Left renal cortex interstitium (tissue), 4 donors: Measurements from ENCODE around the gene WWOX. TPM values are rescaled to one million over a fixed set of nuclear protein-coding genes. Genes with fewer than 3 reads are reported as not detected.

ENCODE experiments used
- DNase-seq, 4 donors: peaks; one replicate each; pipeline ENCODE4 v3.0.0-alpha.2; 2013; ENCODE audit warnings: low read depth in 4 of 4, low spot score in 2 of 4, missing footprints in 1 of 4
- polyA plus RNA-seq, 4 donors: library from polyadenylated mRNA; unstranded; fragments of 120-200 nt; gene quantifications; one replicate each; pipeline ENCODE4 v1.2.1, GENCODE V29; 2013; ENCODE audit not compliant: insufficient read length in 4 of 4

WWOX gene
- polyA plus RNA-seq, 4 donors, result 32.7 to 42.3 (median 37.2) TPM

- DNase-seq, result no peak
Measured at GRCh38 chr16:78324649-78325285, 225.3 kb downstream of the WWOX start.

GRCh38 chr16:78325468-78326352 is 226.3 kb downstream of the WWOX start:
- peak in 2 of 4 donors; percentile 32 to 56 for DNase-seq

GRCh38 chr16:78326731-78327130 is 227.3 kb downstream of the WWOX start:
- no peak for DNase-seq

GRCh38 chr16:78331731-78332130 is 232.3 kb downstream of the WWOX start:
- DNase-seq, result peak in 1 of 4 donors; percentile 37

- DNase-seq, result no peak
Measured at GRCh38 chr16:78333808-78334207, 234.4 kb downstream of the WWOX start.

- DNase-seq, result no peak
Measured at GRCh38 chr16:78340590-78340989, 241.1 kb downstream of the WWOX start.

- no peak for DNase-seq
Measured at GRCh38 chr16:78348068-78348467, 248.6 kb downstream of the WWOX start.

- no peak for DNase-seq
Measured at GRCh38 chr16:78348886-78349285, 249.4 kb downstream of the WWOX start.

- DNase-seq, result no peak
Measured at GRCh38 chr16:78352184-78352583, 252.7 kb downstream of the WWOX start.

- DNase-seq, result no peak
Measured at GRCh38 chr16:78353640-78354275, 254.3 kb downstream of the WWOX start.

- no peak for DNase-seq
Measured at GRCh38 chr16:78362524-78363135, 263.2 kb downstream of the WWOX start.

GRCh38 chr16:78363843-78364555 is 264.5 kb downstream of the WWOX start:
- DNase-seq, result no peak

GRCh38 chr16:78364556-78364880 is 265.1 kb downstream of the WWOX start:
- no peak for DNase-seq

- no peak for DNase-seq
Measured at GRCh38 chr16:78365366-78365765, 265.9 kb downstream of the WWOX start.

- no peak for DNase-seq
Measured at GRCh38 chr16:78368121-78369102, 269.0 kb downstream of the WWOX start.

- no peak for DNase-seq
Measured at GRCh38 chr16:78372277-78372676, 272.8 kb downstream of the WWOX start.

GRCh38 chr16:78375055-78375679 is 275.7 kb downstream of the WWOX start:
- no peak for DNase-seq

GRCh38 chr16:78376452-78376851 is 277.0 kb downstream of the WWOX start:
- DNase-seq, result no peak

GRCh38 chr16:78377312-78377711 is 277.9 kb downstream of the WWOX start:
- no peak for DNase-seq
